Right lobe of liver (tissue), 6 donors: ENCODE measurements around the gene CCZ1B. TPM values are rescaled to one million over a fixed set of nuclear protein-coding genes. Genes with fewer than 3 reads are reported as not detected.
"Not testable (repeated sequence)": the region's sequence is repeated elsewhere in the genome, so short reads cannot be mapped to it uniquely, and the experiment has no call there.

Source experiments
- ATAC-seq, 4 donors: fragments of 200-7000 bp; cut with Tn5 transposase; one replicate each; pipeline ENCODE4 v1.9.1; 2020; ENCODE audit warnings: mild to moderate bottlenecking in 4 of 4, moderate library complexity in 4 of 4
- DNase-seq, 3 donors: peaks; one replicate each; pipeline ENCODE4 v3.0.0-alpha.2; 2020
- H3K27ac ChIP-seq, 3 donors: fragments of 200-600 bp; one replicate each; pipeline ENCODE4 v1.8.0; 2022
- H3K27me3 ChIP-seq, 2 donors: fragments of 200-600 bp; one replicate each; pipeline ENCODE4 v1.8.0; 2022
- H3K36me3 ChIP-seq, 4 donors: fragments of 200-600 bp; sonication (generic) in 1 of 4; one replicate each; pipeline versions ENCODE4 v1.5.1 to v1.8.0; 2017 to 2022; ENCODE audit warnings: control low read depth in 1 of 4
- H3K4me1 ChIP-seq, 4 donors: fragments of 200-600 bp; sonication (generic) in 1 of 4; one replicate each; pipeline versions ENCODE4 v1.5.1 to v1.8.0; 2017 to 2022; ENCODE audit warnings: control low read depth in 1 of 4
- H3K4me3 ChIP-seq, 3 donors: fragments of 200-600 bp; one replicate each; pipeline ENCODE4 v1.8.0; 2022
- H3K9me3 ChIP-seq, 4 donors: fragments of 200-600 bp; sonication (generic) in 1 of 4; one replicate each; pipeline versions ENCODE4 v1.5.1 to v1.8.0; 2017 to 2022; ENCODE audit warnings: control low read depth in 1 of 4
- WGBS: methylation state at CpG from one replicate; pipeline ENCODE4 v1.1.6; 2018; ENCODE audit warnings: low coverage, low lambda C conversion rate; ENCODE audit not compliant: insufficient coverage; ENCODE audit errors: missing lambda C conversion rate; 5-methylcytosine and 5-hydroxymethylcytosine counted together
- intact Hi-C, 2 donors: fragments of 100-400 bp; cut with DNase I; formaldehyde crosslinking; loops; one replicate each; pipeline versions ENCODE4 v1.11.2 to v1.14.1; 2022
- total RNA-seq, 6 experiments: library from RNA; depleted of rRNA in 2 of 6; stranded (reverse); fragments of >200 nt in 2 of 6; fragmentation: NEBNext Ultra II Directional in 3 of 6; extraction: Animal tissue kit (Norgen Biotek cat#: 25700) in 3 of 6; gene quantifications; one replicate each; pipeline versions ENCODE4 v1.1.0 to v1.2.4, GENCODE V29; 2016 to 2023
- donor health status: DM: no; HTN: yes; CAD: no.
- donor health status: DM: no; HTN: no; CAD: no.
- donor health status: DM: no; HTN: no; CAD: no.
- donor health status: DM: no; HTN: yes; CAD: no.
- donor health status: DM: no; HTN: yes; CAD: no.

CCZ1B gene
- total RNA-seq, 6 experiments from 2014 or later: 6.5 to 24.1 (median 16.2) TPM

DNA sequence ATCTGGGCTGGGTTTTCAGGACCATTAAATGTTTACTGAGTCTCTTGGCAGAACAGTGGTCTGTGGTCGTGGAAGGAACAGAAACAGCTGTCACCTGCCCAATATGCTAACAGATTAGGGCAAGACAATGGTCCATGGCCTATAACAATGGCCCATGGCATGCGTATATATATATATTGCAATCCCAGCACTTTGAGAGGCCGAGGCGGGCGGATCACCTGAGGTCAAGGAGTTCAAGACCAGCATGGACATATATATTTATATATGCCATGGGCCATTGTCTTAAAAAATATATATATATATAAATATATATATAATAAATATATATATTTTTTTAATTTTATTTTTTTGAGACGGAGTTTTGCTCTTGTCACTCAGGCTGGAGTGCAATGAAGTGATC, 44.5 kb downstream of the CCZ1B start:
- H3K27ac ChIP-seq, H3K4me3 ChIP-seq, H3K9me3 ChIP-seq, intact Hi-C loops, DNase-seq, H3K4me1 ChIP-seq, H3K27me3 ChIP-seq, ATAC-seq, H3K36me3 ChIP-seq: not testable (repeated sequence)
- WGBS: 89% methylated on average over 5 of the region's 6 CpGs

DNA sequence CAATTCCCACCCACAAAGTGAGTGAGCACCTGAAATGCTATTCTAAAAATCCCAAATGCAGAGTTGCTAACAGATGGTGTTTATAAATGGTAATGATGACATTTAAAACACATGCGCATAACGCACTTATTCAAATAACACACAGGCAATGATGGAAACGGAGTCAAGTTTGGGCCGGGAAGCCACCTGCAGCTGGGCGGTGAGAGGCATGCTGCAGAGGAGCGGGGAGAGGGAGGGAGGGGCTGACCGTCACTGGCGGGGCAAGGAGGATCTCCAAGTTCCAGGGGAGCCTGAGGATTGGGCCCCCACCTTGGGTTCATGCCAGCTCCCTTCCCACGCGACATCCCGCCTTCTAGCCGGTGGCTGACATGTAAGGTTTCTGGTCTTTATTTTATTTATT, 64.9 kb downstream of the CCZ1B start:
- DNase-seq, ATAC-seq, H3K4me3 ChIP-seq, H3K27ac ChIP-seq, intact Hi-C loops, H3K9me3 ChIP-seq, H3K36me3 ChIP-seq, H3K4me1 ChIP-seq, H3K27me3 ChIP-seq: not testable (repeated sequence)
- no CpG with 5 or more reads among the region's 12 CpGs for WGBS

DNA sequence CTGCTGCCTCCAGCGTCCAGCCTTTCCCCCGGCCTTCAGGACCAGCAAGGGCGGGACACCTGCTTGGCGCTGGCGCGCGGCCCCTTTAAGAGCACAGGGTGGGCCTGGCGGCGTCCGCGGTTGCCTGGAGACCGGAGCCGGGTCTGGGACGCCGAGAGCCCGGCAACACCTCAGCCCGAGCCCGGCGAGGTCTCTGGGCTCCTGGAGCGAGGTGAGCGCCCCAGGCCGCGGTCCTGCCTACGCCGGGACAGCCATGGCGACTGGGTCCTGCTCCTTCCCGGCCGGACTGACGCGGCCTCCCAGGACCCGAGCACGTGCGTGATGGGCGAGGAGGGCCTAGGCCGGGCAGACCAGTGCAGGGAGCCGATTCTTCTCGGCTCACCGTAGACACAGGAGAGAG, 72.1 kb downstream of the CCZ1B start, which contains the start of gene RSPH10B2:
Gene RSPH10B2 (plus strand): TSS at position 140 of the 400 bp plus-strand sequence. CDS start 3,575 bp downstream, outside the sequence.
- H3K36me3 ChIP-seq, H3K4me1 ChIP-seq, H3K4me3 ChIP-seq, H3K27ac ChIP-seq, intact Hi-C loops, H3K9me3 ChIP-seq, H3K27me3 ChIP-seq: not testable (repeated sequence)
- peak in 3 of 4 donors; percentile 32 to 47 (median 34) for ATAC-seq
- peak in 2 of 3 donors; percentile 13 to 54 for DNase-seq
- WGBS: no CpG with 5 or more reads among the region's 38 CpGs

DNA sequence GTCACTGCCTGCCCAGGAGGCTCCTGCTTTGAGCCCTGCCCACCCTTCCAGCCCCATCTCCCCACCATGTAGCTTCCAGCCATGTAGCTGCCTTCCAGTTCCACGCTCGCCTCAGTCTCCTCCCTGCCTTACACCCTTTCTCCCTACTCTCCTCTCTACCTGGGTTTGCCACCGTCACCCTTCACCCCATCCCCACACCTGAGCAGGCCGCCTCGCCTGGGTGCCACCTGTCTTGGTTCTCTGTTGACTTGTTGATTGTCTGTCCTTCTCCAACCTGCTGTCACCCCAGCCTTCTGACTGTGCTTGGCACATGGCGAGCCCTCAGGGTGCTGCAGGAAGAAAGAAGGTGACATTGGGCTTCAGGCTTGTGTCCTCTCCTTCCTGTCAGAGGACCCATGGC, 75.9 kb downstream of the CCZ1B start:
- H3K27ac ChIP-seq, H3K9me3 ChIP-seq, H3K4me3 ChIP-seq, H3K27me3 ChIP-seq, H3K36me3 ChIP-seq, intact Hi-C loops, DNase-seq, H3K4me1 ChIP-seq: not testable (repeated sequence)
- WGBS: 93% methylated on average over 4 of the region's 6 CpGs
- peak in 1 of 4 donors; percentile 10 for ATAC-seq

DNA sequence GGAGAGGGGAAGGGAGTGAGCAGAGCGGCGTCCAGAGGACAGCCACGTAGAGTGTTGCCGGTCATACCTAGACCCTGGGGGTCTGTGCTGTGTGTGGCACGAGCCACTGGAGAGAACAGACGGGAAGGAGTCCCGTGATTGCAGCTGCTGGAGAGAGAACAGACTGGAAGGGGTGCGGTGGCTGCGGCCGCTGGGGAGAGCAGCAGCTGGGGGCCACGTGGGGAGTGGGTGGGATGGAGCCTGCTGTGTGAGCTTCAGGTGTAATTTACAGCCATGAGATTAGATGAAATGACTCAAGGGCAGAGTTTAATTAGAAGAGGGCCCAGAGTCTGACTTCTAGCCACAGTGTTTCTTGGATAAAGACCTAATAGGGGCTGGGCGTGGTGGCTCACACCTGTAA, 76.7 kb downstream of the CCZ1B start:
- intact Hi-C loops, H3K27me3 ChIP-seq, ATAC-seq, H3K4me1 ChIP-seq, H3K9me3 ChIP-seq, DNase-seq, H3K4me3 ChIP-seq, H3K36me3 ChIP-seq, H3K27ac ChIP-seq: not testable (repeated sequence)
- 96% methylated on average over 5 of the region's 12 CpGs for WGBS

Other genes starting within 250 kb of the CCZ1B start
- 10 to 100 TPM; 27.9 to 48.5 (median 36.9) TPM for gene ZDHHC4, start 248.8 kb downstream of the CCZ1B start, total RNA-seq
- gene INTS15, start 236.3 kb downstream of the CCZ1B start, total RNA-seq: 10 to 100 TPM; 10.2 to 16.6 (median 14.0) TPM
- under 1 TPM; 0.20 to 0.98 (median 0.37) TPM for gene ZNF853, start 210.7 kb downstream of the CCZ1B start, total RNA-seq
- gene ZNF316, start 189.0 kb downstream of the CCZ1B start, total RNA-seq: 10 to 100 TPM in 4 of 6 experiments, 1 to 10 TPM in 2; 9.5 to 25.1 (median 15.2) TPM
- 10 to 100 TPM in 4 of 6 experiments, 1 to 10 TPM in 2; 5.4 to 11.1 (median 10.5) TPM for gene ZNF12, start 119.3 kb downstream of the CCZ1B start, total RNA-seq
- gene RSPH10B2, start 72.2 kb downstream of the CCZ1B start, total RNA-seq: under 1 TPM in 4 of 6 experiments, not detected in 2; 0.09 to 0.22 (median 0.14) TPM